ENCODE data around the gene SNAPC1.
A peak's percentile ranks its signal among the peaks of the same experiment; 100 is the strongest.
"Not testable (repeated sequence)": the region's sequence is repeated elsewhere in the genome, so short reads cannot be mapped to it uniquely, and the experiment has no call there.

SNAPC1 gene, protein sequence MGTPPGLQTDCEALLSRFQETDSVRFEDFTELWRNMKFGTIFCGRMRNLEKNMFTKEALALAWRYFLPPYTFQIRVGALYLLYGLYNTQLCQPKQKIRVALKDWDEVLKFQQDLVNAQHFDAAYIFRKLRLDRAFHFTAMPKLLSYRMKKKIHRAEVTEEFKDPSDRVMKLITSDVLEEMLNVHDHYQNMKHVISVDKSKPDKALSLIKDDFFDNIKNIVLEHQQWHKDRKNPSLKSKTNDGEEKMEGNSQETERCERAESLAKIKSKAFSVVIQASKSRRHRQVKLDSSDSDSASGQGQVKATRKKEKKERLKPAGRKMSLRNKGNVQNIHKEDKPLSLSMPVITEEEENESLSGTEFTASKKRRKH

DNA sequence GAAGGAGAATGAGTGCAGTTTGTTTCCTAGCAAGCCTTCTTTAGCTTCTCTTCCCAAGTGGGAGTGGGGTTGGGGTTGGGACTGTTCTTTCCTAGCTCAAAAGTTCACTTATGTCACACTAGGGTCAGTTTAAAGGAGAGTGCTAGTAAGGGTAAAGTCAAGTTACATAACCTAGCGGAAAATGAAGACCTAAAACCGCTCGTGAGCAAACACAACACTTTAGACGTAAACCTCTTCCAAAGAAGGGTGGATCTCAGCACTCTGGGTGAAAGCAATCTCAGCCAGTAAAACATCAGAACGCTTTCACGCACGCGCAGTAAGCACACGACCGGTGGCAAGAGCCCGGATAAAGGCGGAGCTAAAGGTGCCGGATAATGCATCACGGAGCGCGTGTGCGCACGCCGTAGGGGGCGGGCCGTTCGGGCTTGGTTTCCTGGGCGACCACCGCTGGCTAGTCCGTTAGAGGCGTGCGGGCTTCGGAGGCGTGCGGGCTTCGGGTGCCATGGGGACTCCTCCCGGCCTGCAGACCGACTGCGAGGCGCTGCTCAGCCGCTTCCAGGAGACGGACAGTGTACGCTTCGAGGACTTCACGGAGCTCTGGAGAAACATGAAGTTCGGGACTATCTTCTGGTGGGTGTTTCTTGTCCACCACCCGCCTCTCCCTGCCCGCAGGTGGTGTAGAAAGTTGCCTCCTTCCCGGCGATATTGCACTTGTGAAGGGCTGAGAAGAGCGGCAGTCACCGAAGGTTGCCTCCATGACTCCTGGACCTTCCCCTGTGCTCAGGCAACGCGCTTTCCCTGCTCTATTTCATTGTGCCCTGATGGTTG lies at the start of gene SNAPC1:
Gene SNAPC1, plus strand, starts transcription at position 462 of the 828 bp plus-strand sequence. Its CDS starts 41 bp downstream, at position 503.
- peak; percentile 97 for DNase-seq

DNA sequence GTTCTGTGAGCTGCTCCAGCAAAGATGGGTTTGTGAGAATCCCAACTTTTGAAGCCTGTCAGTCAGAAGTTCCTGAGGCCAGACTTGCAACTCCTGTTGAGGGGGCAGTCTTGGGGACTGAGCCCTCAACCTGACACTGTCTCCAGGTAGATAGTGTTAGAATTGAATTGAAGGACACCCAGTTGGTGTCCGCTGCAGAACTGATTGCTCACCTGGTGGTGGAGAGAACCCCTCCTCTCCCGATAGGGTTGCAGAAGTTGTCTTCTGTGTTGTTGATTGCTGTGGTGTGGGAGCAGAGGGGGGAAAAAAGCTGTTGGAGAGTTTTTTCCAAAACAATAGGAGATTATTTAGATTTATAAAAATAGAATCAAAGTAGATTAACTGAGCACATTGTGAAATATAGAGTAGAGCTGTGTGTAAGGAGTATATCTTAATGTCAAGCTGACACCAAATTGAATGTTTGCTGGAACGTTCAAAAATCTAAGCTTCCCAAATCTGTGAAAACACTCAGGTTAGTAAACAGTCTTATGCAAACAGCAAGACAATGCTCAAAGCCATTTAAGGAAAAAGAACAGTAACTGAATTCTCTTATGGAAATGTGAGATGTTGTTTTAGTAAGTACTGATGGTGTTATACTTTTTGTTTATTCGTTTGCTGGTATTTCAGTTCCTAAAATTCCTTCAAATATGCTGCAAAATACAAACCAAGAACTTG lies 48.3 kb upstream of the SNAPC1 start:
- no peak for DNase-seq

DNA sequence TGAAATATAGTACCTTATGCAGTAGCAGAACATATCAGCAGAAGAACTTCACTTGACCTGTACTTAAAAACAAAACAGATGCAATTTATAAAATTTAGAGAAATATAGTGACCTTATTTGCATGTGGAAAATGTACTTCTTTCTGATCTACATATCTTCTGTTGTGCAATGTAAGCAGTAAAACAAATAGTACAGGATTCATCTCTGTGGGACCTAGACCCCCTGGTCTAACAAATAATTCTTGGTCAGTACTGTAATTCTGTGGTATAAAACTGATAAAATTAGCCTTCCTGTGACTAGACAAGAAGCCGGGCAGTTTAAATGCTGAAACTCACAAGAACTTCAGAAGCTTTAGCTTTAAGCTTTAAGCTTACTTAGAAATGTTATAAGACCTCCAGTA lies 45.3 kb upstream of the SNAPC1 start:
- no peak for DNase-seq

DNA sequence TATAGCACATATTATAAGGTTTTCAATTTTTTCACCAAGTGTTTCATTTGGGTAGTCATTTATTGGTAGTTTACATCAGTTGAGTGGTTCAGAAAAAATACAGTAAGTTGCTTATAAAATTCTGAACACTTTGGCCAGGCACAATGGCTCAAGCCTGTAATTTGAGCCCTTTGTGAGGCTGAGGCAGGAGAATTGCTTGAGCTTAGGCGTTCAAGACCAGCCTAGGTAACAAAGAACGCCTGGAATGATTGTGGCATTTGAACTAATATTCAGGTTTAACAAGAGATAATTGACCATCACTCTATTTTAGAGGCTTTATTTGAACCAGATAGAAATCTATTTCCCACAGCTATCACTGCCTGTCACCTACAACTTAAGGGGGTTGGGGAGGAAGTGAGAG lies 44.2 kb upstream of the SNAPC1 start:
- no peak for DNase-seq

DNA sequence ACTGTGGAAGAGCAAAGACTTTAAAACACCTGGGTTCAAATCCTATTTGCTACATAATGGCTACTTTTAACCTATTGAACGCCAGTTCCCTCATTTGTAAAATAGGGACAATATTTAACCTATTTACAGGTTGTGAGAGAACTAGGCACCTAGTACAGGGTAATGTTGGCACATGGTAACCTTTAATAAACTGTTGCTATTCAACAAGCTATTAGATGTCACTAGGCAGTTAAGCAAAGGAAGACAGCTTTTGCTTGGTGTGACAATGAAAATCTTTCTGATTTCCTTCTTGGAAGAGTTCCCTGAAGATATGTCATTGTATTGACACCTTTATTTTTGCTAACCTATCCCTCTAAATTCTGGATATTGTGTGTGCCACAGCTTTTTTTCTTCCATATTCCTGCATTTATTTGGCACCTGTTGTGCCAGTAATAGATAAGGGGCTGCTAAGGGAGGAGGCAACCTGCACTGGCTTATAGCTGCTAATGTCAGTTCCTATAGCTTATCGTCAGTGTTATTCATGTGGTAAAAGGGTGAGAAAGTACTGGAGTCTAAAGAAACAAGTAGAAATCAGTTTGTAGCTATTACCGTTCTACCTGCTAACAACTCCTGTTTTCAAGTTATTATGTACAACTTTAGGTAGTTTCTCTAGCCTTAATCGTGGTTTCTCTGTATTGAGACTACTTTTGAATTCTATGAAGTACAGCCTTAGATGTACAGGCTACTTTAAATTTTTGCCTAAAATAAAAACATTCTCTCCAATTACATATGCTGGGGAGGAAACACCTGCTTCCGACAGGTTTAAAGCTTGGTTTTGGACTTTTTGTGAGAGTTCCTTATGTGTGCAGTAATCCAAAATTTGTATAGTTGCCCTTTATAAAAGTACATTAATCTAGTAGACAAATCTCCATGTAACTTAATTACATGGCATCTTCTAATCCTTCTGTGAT lies 42.6 kb upstream of the SNAPC1 start:
- no peak for DNase-seq

DNA sequence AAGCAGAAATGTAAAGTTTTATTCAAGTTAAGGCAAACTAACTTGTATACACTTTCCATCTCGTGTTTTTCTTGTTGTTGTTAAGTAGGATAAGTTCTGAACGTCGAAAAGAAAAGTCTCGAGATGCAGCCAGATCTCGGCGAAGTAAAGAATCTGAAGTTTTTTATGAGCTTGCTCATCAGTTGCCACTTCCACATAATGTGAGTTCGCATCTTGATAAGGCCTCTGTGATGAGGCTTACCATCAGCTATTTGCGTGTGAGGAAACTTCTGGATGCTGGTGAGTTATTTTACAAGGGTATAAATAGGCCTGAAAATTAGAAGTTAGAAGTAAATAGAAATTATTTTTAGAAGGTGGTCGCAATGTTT lies 41.9 kb upstream of the SNAPC1 start:
- DNase-seq: no peak

DNA sequence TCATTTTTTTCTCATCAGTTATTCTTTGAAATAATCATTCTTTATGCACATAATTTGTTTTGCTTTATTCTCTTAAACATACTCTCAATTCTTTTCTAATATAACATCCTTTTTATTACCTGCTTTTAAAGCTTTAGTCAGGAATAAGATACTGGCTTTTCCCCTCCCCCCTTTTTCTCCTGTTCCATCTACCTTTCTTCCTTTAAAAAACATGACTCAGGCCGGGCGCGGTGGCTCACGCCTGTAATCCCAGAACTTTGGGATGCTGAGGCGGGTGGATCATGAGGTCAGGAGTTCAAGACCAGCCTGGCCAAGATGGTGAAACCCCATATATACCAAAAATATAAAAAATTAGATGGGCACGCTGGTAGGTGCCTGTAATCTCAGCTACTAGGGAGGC lies 41.5 kb upstream of the SNAPC1 start:
- DNase-seq: no peak

DNA sequence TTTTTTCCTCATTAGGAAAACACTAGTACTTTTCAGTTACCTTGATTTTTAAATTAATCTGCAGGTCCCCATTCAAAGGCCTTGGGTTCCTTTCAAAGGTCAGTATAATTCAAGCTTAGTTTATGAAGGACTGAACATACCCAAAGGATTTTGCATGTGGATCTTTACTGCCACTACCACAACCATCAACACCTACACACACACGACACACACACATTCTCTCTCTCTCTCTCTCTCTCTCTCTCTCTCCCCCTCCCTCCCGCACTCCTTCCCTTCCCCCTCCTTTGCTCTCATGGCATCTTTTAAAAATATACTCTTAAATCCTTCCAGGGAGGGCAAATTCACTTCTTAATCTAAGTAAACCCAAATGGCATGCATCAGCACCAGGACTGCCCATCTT lies 38.1 kb upstream of the SNAPC1 start:
- DNase-seq: no peak

DNA sequence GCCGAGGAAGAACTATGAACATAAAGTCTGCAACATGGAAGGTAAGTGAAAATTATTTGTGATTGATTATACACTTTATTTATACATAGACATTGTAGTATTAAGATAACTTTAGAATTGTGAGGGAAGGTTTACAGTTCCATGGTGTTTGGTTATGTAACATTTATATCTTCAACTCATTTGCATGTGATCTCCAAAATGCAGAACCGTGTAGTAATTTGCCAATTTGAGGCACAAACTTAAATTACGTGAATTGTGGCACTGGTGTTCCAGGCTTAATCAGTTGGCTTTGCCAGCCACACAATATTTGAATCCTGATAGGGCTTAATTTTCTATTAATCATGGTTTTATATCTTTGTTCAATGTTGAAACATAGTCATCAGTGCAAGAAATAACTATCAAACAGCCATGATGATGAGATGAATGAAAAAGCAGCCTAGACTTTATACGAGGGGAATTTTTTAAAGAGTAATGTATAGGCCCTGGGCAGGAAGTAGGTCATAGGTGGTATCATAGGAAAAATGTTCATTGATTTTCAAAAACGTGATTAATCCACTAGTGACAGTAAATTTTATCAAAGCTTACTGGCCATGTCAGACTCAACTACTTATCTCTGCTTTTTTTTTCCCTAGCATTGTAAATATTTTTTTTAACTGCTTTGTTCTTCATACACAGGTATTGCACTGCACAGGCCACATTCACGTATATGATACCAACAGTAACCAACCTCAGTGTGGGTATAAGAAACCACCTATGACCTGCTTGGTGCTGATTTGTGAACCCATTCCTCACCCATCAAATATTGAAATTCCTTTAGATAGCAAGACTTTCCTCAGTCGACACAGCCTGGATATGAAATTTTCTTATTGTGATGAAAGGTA lies 35.2 kb upstream of the SNAPC1 start:
- no peak for DNase-seq

DNA sequence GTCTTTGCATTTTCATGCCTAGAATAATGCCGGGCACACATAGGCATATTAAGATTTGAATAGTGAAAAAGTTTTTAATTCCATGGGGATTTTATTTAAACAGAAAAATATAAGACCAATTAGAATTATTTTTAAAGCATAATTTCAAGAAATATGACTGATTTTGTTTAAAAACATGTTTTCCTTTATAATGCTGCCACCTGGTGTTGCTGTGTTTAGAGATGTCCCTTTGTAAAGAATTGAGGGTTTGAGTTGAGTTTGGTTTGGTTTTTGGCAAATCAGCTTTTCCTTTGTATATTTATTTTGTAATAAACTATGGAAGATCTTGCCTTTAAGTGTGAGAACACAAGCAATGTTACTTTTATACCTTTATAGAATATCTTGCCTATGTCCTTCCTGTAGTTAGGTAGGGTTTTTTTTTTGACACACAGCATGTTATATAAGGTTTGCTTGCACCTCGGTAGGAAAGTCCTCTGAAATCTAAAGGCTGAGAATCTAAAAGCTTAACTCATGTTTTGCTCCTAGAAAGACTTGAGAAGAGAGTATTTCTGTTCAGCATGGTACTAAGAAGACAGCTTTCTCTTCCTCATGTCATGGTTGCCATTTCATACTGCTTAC lies 31.4 kb upstream of the SNAPC1 start:
- no peak for DNase-seq

DNA sequence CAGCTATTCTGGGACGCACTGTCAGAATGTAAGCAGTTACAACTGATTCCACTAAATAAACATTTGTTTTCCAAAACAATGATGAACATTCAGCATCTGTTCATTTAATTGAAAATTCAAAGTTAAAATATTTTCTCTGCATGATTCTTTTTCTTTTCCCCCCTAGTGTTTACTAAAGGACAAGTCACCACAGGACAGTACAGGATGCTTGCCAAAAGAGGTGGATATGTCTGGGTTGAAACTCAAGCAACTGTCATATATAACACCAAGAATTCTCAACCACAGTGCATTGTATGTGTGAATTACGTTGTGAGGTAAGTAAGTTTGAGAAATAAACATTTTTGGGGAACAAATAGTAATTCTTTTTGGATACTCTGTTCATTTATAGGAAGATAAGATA lies 28.2 kb upstream of the SNAPC1 start:
- DNase-seq: no peak

DNA sequence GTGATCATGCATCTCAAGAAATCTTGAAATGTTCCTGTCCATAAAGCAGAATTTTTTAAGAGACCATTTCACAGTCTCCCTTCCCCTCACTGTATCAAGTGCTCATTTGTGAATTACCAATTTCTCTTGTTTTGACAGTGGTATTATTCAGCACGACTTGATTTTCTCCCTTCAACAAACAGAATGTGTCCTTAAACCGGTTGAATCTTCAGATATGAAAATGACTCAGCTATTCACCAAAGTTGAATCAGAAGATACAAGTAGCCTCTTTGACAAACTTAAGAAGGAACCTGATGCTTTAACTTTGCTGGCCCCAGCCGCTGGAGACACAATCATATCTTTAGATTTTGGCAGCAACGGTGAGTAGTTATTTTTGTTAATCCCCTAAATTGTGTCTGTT lies 25.5 kb upstream of the SNAPC1 start:
- no peak for DNase-seq

DNA sequence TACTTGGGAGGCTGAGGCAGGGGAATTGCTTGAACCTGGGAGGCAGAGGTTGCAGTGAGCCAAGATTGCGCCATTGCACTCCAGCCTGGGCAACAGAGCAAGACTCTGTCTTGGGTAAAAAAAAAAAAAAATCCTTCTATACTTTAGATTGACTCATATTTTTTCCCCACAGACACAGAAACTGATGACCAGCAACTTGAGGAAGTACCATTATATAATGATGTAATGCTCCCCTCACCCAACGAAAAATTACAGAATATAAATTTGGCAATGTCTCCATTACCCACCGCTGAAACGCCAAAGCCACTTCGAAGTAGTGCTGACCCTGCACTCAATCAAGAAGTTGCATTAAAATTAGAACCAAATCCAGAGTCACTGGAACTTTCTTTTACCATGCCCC lies 24.3 kb upstream of the SNAPC1 start:
- no peak for DNase-seq

DNA sequence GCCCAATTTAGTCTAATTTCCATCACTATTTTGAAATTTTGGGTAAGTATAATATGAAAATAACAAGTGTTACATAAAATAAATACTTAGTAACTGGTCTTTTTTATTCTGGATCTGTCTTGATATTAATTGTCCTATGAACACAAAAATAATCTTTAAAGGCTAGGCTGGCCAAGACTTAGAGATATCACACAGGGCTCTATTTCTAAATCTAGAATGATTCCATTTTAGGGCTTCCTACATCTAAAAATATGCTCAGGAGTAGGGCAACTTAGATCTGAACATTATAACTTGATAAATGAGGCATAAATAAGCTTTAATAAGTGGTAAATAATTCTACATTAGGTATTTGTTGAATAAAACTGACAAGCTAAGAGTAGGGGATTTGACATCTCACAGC lies 23.1 kb upstream of the SNAPC1 start:
- no peak for DNase-seq

DNA sequence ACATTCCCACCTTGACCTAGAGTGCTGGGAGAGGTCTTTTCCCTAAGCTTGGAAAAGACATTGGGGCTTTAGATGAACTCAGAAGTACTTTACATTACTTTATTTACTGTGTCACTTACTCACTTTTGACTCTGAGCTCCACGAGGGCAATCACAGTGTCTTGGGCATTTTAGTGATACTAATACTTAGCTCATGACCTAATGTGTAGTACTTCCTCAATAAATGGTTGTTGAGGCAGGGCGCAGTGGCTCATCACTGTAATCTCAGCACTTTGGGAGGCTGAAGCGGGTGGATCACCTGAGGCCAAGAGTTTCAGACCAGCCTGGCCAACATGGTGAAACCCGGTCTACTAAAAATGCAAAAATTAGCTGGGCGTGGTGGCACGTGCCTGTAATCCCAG lies 19.8 kb upstream of the SNAPC1 start:
- DNase-seq: no peak

DNA sequence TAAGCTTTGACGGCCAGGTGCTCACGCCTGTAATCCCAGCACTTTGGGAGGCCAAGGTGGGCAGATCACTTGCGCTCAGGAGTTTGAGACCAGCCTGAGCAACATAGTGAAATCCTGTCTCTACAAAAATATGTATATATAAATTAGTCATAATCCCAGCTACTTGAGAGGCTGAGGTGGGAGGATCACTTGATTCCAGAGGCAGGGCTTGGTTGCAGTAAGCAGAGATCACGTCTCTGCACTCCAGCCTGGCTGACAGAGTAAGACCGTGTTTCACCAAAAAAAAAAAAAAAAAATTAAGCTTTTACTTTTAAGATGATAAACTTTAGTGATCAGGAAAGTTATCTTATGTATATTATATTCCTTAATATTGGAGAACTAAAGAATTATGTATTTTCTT lies 18.0 kb upstream of the SNAPC1 start:
- no peak for DNase-seq

DNA sequence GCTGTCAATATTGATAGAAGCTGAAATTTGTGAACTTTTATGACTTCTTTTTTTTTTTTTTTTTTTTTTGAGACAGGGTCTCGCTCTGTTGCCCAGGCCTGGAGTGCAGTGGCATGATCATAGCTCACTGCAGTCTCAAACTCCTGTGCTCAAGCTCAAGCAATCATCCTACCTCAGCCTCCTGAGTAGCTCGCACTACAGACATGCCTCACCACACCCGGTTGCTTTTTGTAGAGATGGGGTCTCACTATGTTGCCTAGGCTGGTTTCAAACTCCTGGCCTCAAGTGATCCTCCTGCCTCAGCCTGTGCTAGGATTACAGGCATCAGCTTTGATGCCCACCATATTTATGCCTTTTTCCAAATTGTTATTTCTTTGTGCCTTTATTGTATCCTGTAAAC lies 15.9 kb upstream of the SNAPC1 start:
- not testable (repeated sequence) for DNase-seq

DNA sequence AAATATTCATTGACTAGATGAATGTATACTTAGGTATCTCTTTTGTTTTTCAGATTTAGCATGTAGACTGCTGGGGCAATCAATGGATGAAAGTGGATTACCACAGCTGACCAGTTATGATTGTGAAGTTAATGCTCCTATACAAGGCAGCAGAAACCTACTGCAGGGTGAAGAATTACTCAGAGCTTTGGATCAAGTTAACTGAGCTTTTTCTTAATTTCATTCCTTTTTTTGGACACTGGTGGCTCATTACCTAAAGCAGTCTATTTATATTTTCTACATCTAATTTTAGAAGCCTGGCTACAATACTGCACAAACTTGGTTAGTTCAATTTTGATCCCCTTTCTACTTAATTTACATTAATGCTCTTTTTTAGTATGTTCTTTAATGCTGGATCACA lies 15.3 kb upstream of the SNAPC1 start:
- no peak for DNase-seq

DNA sequence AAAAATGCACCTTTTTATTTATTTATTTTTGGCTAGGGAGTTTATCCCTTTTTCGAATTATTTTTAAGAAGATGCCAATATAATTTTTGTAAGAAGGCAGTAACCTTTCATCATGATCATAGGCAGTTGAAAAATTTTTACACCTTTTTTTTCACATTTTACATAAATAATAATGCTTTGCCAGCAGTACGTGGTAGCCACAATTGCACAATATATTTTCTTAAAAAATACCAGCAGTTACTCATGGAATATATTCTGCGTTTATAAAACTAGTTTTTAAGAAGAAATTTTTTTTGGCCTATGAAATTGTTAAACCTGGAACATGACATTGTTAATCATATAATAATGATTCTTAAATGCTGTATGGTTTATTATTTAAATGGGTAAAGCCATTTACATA lies 14.9 kb upstream of the SNAPC1 start:
- no peak for DNase-seq

DNA sequence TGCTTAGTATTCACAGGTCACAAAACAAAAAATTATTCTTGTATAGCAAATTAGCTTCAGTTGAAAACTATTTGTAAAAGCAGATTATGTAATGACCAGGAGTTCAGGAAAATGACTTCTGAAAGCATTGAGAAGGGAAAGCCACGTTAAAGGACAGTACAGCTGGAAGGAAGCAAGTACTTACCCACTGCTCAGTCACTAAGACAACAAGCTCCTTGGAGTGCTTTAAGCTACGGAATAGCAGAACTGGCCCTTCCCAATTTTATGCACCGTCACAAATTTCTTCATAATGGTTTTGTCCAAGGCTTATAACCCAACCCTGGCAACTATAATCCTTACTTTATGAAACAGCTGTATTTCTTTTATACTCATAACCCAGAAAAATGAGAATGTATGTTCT lies 13.0 kb upstream of the SNAPC1 start:
- DNase-seq: no peak

DNA sequence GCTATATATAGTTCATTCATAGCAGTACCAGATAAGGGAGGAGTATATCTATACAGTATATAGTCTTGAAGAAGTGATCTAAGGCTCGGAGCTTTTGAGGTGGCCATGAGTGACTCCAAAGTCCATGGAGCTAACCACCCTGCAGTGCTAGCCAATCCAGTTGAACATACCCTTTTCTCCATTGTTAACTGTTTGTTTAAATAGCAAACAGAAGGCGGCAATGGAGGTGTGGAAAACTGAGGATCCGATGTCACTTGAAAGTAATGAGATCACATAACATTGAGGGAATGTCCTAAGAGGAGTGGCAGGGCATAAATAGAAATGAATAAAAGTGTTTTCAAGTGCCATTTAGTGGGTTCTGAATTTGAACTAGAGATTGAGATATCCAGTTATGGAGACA lies 12.4 kb upstream of the SNAPC1 start:
- peak; percentile 66 for DNase-seq
